H9 (cell line): Measurements from ENCODE around the gene ADAMTS13. TPM values are rescaled to one million over a fixed set of nuclear protein-coding genes. Genes with fewer than 3 reads are reported as not detected.

ENCODE experiments used
- DNase-seq: peaks from one replicate; pipeline ENCODE4 v3.0.0-alpha.2; 2017
- H2AFZ ChIP-seq: one replicate; pipeline ENCODE4 v1.6.1; 2013; ENCODE audit warnings: mild to moderate bottlenecking, low read length, control low read depth, moderate library complexity
- H2AK5ac ChIP-seq: 2 replicates; pipeline ENCODE4 v1.6.1; 2013; ENCODE audit warnings: low read length, control low read depth, mixed read lengths; ENCODE audit not compliant: insufficient read length
- H2BK120ac ChIP-seq: one replicate; pipeline ENCODE4 v1.6.1; 2013; ENCODE audit warnings: low read depth, mild to moderate bottlenecking, low read length, control low read depth, inconsistent platforms; ENCODE audit not compliant: poor library complexity, severe bottlenecking
- H2BK12ac ChIP-seq: 2 replicates; pipeline ENCODE4 v1.6.1; 2013; ENCODE audit warnings: low read length, control low read depth, mixed read lengths, low read depth; ENCODE audit not compliant: insufficient read length
- H2BK15ac ChIP-seq: 2 replicates; pipeline ENCODE4 v1.6.1; 2013; ENCODE audit warnings: low read depth, low read length, control low read depth
- H2BK20ac ChIP-seq: one replicate; pipeline ENCODE4 v1.6.1; 2013; ENCODE audit warnings: low read depth, mild to moderate bottlenecking, low read length, control low read depth, inconsistent platforms; ENCODE audit not compliant: poor library complexity, severe bottlenecking
- H2BK5ac ChIP-seq: 2 replicates; pipeline ENCODE4 v1.6.1; 2013; ENCODE audit warnings: low read length, control low read depth, mixed read lengths; ENCODE audit not compliant: insufficient read length
- H3K14ac ChIP-seq: 2 replicates; pipeline ENCODE4 v1.6.1; 2013; ENCODE audit warnings: low read length, control low read depth; ENCODE audit not compliant: insufficient read depth
- H3K18ac ChIP-seq: 2 replicates; pipeline ENCODE4 v1.6.1; 2013; ENCODE audit warnings: low read depth, mild to moderate bottlenecking, mixed read lengths, low read length, control low read depth; ENCODE audit not compliant: insufficient read length
- H3K23ac ChIP-seq: 2 replicates; pipeline ENCODE4 v1.6.1; 2013; ENCODE audit warnings: low read length, control low read depth, mixed read lengths, low read depth; ENCODE audit not compliant: insufficient read length
- H3K23me2 ChIP-seq: 2 replicates; pipeline ENCODE4 v1.6.1; 2013; ENCODE audit warnings: low read depth, mild to moderate bottlenecking, mixed read lengths, low read length, control low read depth; ENCODE audit not compliant: insufficient read length, poor library complexity, severe bottlenecking
- H3K27ac ChIP-seq: 2 replicates; pipeline ENCODE4 v1.5.1; 2013; ENCODE audit warnings: low read length, control low read depth, mixed read lengths, low read depth; ENCODE audit not compliant: insufficient read length
- H3K27me3 ChIP-seq: 2 replicates; pipeline ENCODE4 v1.6.1; 2013; ENCODE audit warnings: low read length, control low read depth, inconsistent platforms; ENCODE audit not compliant: insufficient read depth
- H3K4ac ChIP-seq: 2 replicates; pipeline ENCODE4 v1.6.1; 2013; ENCODE audit warnings: low read depth, mild to moderate bottlenecking, control low read depth, inconsistent platforms, low read length, moderate library complexity
- H3K4me1 ChIP-seq: 2 replicates; pipeline ENCODE4 v1.6.1; 2013; ENCODE audit warnings: low read length, control low read depth, inconsistent platforms; ENCODE audit not compliant: insufficient read depth
- H3K4me2 ChIP-seq: 2 replicates; pipeline ENCODE4 v1.6.1; 2013; ENCODE audit warnings: low read length, control low read depth, mixed read lengths; ENCODE audit not compliant: insufficient read length, insufficient read depth
- H3K56ac ChIP-seq: 2 replicates; pipeline ENCODE4 v1.6.1; 2013; ENCODE audit warnings: low read depth, mild to moderate bottlenecking, mixed read lengths, low read length, control low read depth; ENCODE audit not compliant: insufficient read length
- H3K79me1 ChIP-seq: 2 replicates; pipeline ENCODE4 v1.6.1; 2013; ENCODE audit warnings: low read depth, mild to moderate bottlenecking, moderate library complexity, low read length, control low read depth, inconsistent platforms; ENCODE audit not compliant: insufficient read depth, poor library complexity, severe bottlenecking
- H3K79me2 ChIP-seq: 2 replicates; pipeline ENCODE4 v1.6.1; 2013; ENCODE audit warnings: low read length, control low read depth, inconsistent platforms; ENCODE audit not compliant: insufficient read depth
- H3K9ac ChIP-seq: 2 replicates; pipeline ENCODE4 v1.6.1; 2013; ENCODE audit warnings: low read length, control low read depth, mixed read lengths; ENCODE audit not compliant: insufficient read length; ENCODE audit errors: extremely low read depth
- H3K9me3 ChIP-seq: one replicate; pipeline ENCODE4 v1.6.1; 2013; ENCODE audit warnings: low read depth, low read length, inconsistent platforms; ENCODE audit not compliant: control insufficient read depth
- H3T11ph ChIP-seq: one replicate; pipeline ENCODE4 v1.6.1; 2013; ENCODE audit warnings: mild to moderate bottlenecking, low read length, control low read depth, inconsistent platforms
- H4K20me1 ChIP-seq: one replicate; pipeline ENCODE4 v1.6.1; 2013; ENCODE audit not compliant: control insufficient read depth, insufficient read length, insufficient read depth
- H4K5ac ChIP-seq: 2 replicates; pipeline ENCODE4 v1.6.1; 2013; ENCODE audit warnings: low read depth, mild to moderate bottlenecking, mixed read lengths, low read length, control low read depth; ENCODE audit not compliant: insufficient read length
- H4K8ac ChIP-seq: replicated peaks from 2 replicates; pipeline ENCODE4 v1.6.1; 2013; ENCODE audit warnings: low read length, control low read depth, mixed read lengths, low read depth; ENCODE audit not compliant: insufficient read length
- H4K91ac ChIP-seq: 2 replicates; pipeline ENCODE4 v1.6.1; 2013; ENCODE audit warnings: low read depth, mild to moderate bottlenecking, moderate library complexity, mixed read lengths, low read length, control low read depth; ENCODE audit not compliant: insufficient read length
- H3K27ac Mint-ChIP-seq, 3 experiments: 2 replicates in 2 of 3; 3 replicates in 1 of 3; pipeline ENCODE4 v1.8.0; 2020 to 2021; ENCODE audit warnings: mixed read lengths in 3 of 3, mild to moderate bottlenecking in 1 of 3, moderate library complexity in 1 of 3
- H3K27me3 Mint-ChIP-seq: 2 replicates; pipeline ENCODE4 v1.8.0; 2021; ENCODE audit warnings: low read depth, mild to moderate bottlenecking, moderate library complexity, mixed read lengths
- H3K36me3 Mint-ChIP-seq, 3 experiments: 2 replicates in 2 of 3; 3 replicates in 1 of 3; pipeline ENCODE4 v1.8.0; 2020 to 2021; ENCODE audit warnings: low read depth in 3 of 3, mixed read lengths in 3 of 3; ENCODE audit not compliant: insufficient read depth in 1 of 3
- H3K4me1 Mint-ChIP-seq, 2 experiments: 2 replicates each; pipeline ENCODE4 v1.8.0; 2020; ENCODE audit warnings: mixed read lengths in 2 of 2
- H3K4me3 Mint-ChIP-seq, 2 experiments: 2 replicates in 1 of 2; 3 replicates in 1 of 2; pipeline ENCODE4 v1.8.0; 2020 to 2021; ENCODE audit warnings: mild to moderate bottlenecking in 2 of 2, mixed read lengths in 2 of 2, moderate library complexity in 1 of 2
- H3K9me3 Mint-ChIP-seq, 2 experiments: 2 replicates in 1 of 2; 3 replicates in 1 of 2; pipeline ENCODE4 v1.8.0; 2020; ENCODE audit warnings: mild to moderate bottlenecking in 2 of 2, mixed read lengths in 2 of 2, moderate library complexity in 1 of 2
- CTCF ChIP-seq: fragments of 200-600 bp; sonication (generic); conservative IDR thresholded peaks from 3 replicates; pipeline ENCODE4 v1.8.0; 2021; ENCODE audit warnings: antibody characterized with exemption, mild to moderate bottlenecking
- WGBS: extraction: QIAGEN DNeasy Blood & Tissue Kit; methylation state at CpG from one replicate; pipeline ENCODE4 v1.1.7; 2013; ENCODE audit warnings: missing lambda C conversion rate, low lambda C conversion rate, mixed read lengths; ENCODE audit not compliant: insufficient read length; ENCODE audit errors: extremely low coverage; 5-methylcytosine and 5-hydroxymethylcytosine counted together
- total RNA-seq: library from RNA; stranded (reverse); gene quantifications from 2 replicates; pipeline ENCODE4 v1.2.1, GENCODE V29; 2021

Gene ADAMTS13
- total RNA-seq, 1 experiment from 2014 or later, result 8.8 TPM

- H2AFZ ChIP-seq, result no peak overlapping the region
- DNase-seq, result no peak
- peaks cover 18% of the 10 kb centered on the region for H3K27me3 Mint-ChIP-seq
- no peaks in the 10 kb centered on the region for H3K27me3 ChIP-seq
- H4K91ac ChIP-seq, result no peak overlapping the region
- H4K8ac ChIP-seq, result no peak overlapping the region
- no peak overlapping the region for H3K23ac ChIP-seq
- H2BK15ac ChIP-seq, result no peak overlapping the region
- no peak overlapping the region for H3K4me2 ChIP-seq
- no peak overlapping the region for H2BK12ac ChIP-seq
- peaks cover 8 to 11% of the 10 kb centered on the region in 2 experiments for H3K4me1 Mint-ChIP-seq
- no peak overlapping the region for H3T11ph ChIP-seq
- H3K27ac Mint-ChIP-seq, result no peak overlapping the region
- H3K4me1 ChIP-seq, result peaks cover 2% of the 10 kb centered on the region; the same call in 1 of the 2 replicates
- H3K18ac ChIP-seq, result no peak overlapping the region
- H2AK5ac ChIP-seq, result no peak overlapping the region
- no peak for TF ChIP-seq CTCF
- no peaks in the 10 kb centered on the region for H3K23me2 ChIP-seq
- no peaks in the 10 kb centered on the region for H3K36me3 Mint-ChIP-seq
- H3K9me3 Mint-ChIP-seq, result no peaks in the 10 kb centered on the region; a peak in 2 of 5 replicates
- no CpG with 5 or more reads among the region's 8 CpGs for WGBS
- H3K56ac ChIP-seq, result no peak overlapping the region
- peaks cover 3% of the 10 kb centered on the region for H4K20me1 ChIP-seq
- no peak overlapping the region for H3K4ac ChIP-seq
- H3K9me3 ChIP-seq, result no peaks in the 10 kb centered on the region
- no peak overlapping the region for H3K14ac ChIP-seq
- no peak overlapping the region for H2BK120ac ChIP-seq
- no peaks in the 10 kb centered on the region for H3K79me1 ChIP-seq
- H3K27ac ChIP-seq, result no peak overlapping the region
- no peak overlapping the region for H2BK20ac ChIP-seq
- no peak overlapping the region for H3K4me3 Mint-ChIP-seq
- H3K9ac ChIP-seq, result no peak overlapping the region
- H2BK5ac ChIP-seq, result no peak overlapping the region
- no peak overlapping the region for H4K5ac ChIP-seq
- no peaks in the 10 kb centered on the region for H3K79me2 ChIP-seq
These were observed 85.9 kb downstream of the ADAMTS13 start for GRCh38 chr9:133508046-133508445.

Other genes with a start within 250 kb of the ADAMTS13 start
- gene OBP2B, start 213.1 kb upstream of the ADAMTS13 start, total RNA-seq, result not detected in 2 replicates
- gene ABO, start 147.2 kb upstream of the ADAMTS13 start, total RNA-seq, result 0.31 and 0.37 TPM in 2 replicates
- 55.1 and 56.3 TPM in 2 replicates for gene SURF6, start 86.2 kb upstream of the ADAMTS13 start, total RNA-seq
- 60.1 and 63.7 TPM in 2 replicates for gene MED22, start 74.2 kb upstream of the ADAMTS13 start, total RNA-seq
- 2,874 and 2,895 TPM in 2 replicates for gene RPL7A, start 74.1 kb upstream of the ADAMTS13 start, total RNA-seq
- 43.3 and 46.8 TPM in 2 replicates for gene SURF1, start 65.9 kb upstream of the ADAMTS13 start, total RNA-seq
- 44.4 and 46.1 TPM in 2 replicates for gene SURF2, start 65.8 kb upstream of the ADAMTS13 start, total RNA-seq
- gene SURF4, start 46.3 kb upstream of the ADAMTS13 start, total RNA-seq, result 146 and 148 TPM in 2 replicates
- 0.57 TPM in 1 of 2 replicates, not detected in the other for gene STKLD1, start 46.0 kb upstream of the ADAMTS13 start, total RNA-seq
- gene REXO4, start 4.4 kb upstream of the ADAMTS13 start, total RNA-seq, result 33.6 and 35.2 TPM in 2 replicates
- 20.0 and 20.2 TPM in 2 replicates for gene CACFD1, start 37.6 kb downstream of the ADAMTS13 start, total RNA-seq
- 18.7 and 19.5 TPM in 2 replicates for gene SLC2A6, start 56.7 kb downstream of the ADAMTS13 start, total RNA-seq
- gene MYMK, start 102.6 kb downstream of the ADAMTS13 start, total RNA-seq, result not detected in 2 replicates
- 0.61 and 0.86 TPM in 2 replicates for gene ADAMTSL2, start 112.3 kb downstream of the ADAMTS13 start, total RNA-seq
- 0.39 and 0.64 TPM in 2 replicates for gene FAM163B, start 187.0 kb downstream of the ADAMTS13 start, total RNA-seq
- gene DBH, start 214.0 kb downstream of the ADAMTS13 start, total RNA-seq, result not detected in 2 replicates